ENCODE results near the gene OR5B12.
"Not testable (repeated sequence)": the region's sequence is repeated elsewhere in the genome, so short reads cannot be mapped to it uniquely, and the experiment has no call there.

Gene OR5B12

DNA sequence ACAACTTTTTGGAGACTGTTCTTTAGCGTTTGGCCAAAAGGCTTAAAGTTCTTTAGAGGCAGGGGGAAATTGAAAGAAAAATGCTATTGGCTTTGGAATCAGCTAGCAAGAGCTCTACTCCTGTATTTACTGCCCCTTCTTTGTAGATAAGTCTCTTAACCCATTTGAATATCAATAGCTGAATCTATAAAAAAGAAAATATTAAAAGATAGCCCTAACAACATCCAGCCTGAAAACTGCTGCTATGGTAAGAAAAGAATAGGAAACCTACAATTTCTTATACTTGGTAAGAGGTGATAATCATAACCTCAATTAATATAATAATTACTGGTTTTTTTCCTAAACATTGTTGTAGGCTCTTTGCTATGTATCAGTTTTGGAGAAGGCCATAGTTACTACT is at the start of gene OR5B12:
Gene OR5B12, minus strand, starts transcription at position 101 of the 400 bp plus-strand sequence. CDS start 2,085 bp downstream, outside the sequence.
- DNase-seq (ENCODE audit: insufficient read length, low spot score) = no peak
- no peak for TF ChIP-seq POLR2A (IDR thresholded peaks at IDR 0.05; ENCODE audit: low read depth, low read length)
- no peak for FAIRE-seq

DNA sequence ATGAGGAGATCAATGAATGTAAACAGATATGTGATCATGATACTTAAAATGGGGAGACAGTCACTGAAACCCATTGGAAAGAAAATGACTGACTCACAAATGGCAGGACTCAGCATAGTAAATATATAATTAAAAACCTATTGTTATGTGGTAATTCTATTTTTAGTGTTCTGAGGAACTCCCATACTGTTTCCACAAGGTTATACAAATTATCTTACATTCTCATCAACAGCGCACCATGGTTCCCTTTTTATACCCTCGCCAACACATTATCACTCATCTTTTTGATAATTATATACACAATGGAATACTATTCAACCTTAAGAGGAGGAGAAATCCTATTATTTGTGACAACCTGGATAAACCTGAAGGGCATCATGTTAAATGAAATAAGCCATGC is 48.8 kb upstream of the OR5B12 start:
- no peak for DNase-seq (ENCODE audit: insufficient read length, low spot score)
- no peak for TF ChIP-seq POLR2A (IDR thresholded peaks at IDR 0.05; ENCODE audit: low read depth, low read length)
- no peak for FAIRE-seq

DNA sequence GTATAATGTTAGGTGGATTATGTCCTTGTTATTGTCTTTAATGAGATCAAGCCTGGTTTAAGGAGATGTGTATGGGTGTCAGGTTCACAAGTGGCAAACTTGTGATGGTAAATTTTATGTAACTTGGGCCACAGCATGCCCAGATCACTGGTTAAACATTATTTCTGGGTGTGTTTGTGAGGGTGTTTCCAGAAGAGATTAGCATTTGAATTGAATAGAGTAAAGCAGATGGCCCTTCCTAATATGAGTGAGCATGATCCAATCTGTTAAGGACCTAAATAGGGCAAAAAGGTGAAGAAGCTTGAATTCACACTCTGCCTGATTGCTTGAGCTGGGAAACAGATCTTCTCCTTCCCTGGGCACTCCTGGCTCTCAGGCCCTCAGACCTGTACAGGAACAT is 45.1 kb upstream of the OR5B12 start:
- DNase-seq (ENCODE audit: insufficient read length, low spot score) (no peak), FAIRE-seq (no peak)
- TF ChIP-seq POLR2A (IDR thresholded peaks at IDR 0.05; ENCODE audit: low read depth, low read length) = no peak

DNA sequence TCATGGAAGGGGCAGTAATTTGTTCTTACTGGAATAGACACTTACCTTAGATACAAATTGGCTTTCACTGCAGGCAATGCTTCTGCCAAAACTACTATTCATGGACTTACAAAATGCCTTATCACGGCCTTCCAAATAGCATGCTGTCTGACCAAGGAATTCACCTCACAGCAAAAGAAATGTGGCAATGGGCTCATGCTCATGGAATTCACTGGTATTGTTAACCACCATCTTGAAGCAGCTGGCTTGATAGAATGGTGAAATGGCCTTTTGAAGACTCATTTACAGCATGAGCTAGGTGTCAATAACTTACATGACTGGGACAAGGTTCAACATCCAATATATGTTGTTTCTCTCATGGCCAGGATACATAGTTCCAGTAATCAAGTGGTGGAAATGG is 43.9 kb upstream of the OR5B12 start:
- FAIRE-seq (no peak), DNase-seq (ENCODE audit: insufficient read length, low spot score) (no peak)
- TF ChIP-seq POLR2A (IDR thresholded peaks at IDR 0.05; ENCODE audit: low read depth, low read length) = no peak

DNA sequence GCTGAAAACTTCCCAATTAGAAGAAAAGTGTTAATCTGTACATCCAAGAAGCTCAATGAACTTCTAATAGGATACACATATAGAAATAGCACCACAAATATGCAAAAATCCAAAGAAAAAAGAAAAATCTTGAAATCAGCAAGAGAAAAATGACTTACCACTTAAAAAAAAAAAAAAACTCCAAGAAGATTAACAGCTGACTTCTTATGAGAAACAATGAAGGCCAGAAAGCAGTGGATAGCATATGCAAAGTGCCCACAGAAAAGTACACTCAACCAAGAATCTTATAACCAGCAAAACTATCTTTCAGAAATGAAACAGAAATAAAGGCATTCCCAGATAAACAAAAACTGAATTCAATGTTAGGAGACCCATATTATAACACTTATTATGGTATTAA is 29.9 kb upstream of the OR5B12 start:
- DNase-seq (ENCODE audit: insufficient read length, low spot score) (no peak), FAIRE-seq (no peak)
- no peak for TF ChIP-seq POLR2A (IDR thresholded peaks at IDR 0.05; ENCODE audit: low read depth, low read length)

DNA sequence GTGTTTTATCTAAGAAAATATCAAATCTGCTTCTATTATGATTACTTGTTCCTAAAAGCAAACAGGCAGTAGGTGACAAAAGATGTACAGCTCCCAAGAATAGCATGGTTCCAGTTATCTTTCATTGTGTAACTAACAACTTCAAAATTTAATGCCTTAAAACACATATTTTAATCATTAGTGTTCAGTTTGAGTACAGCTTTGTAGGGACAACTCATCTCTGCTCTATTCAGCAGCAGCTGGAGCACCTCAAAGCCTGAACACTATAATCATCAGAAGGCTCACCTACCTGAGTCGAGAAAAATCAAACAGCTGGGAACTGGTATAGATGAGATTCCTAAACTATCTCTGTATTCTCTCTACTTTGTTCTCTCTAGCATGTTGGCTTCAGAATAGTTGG is 24.3 kb upstream of the OR5B12 start:
- DNase-seq (ENCODE audit: insufficient read length, low spot score) (no peak), FAIRE-seq (no peak)
- no peak for TF ChIP-seq POLR2A (IDR thresholded peaks at IDR 0.05; ENCODE audit: low read depth, low read length)

DNA sequence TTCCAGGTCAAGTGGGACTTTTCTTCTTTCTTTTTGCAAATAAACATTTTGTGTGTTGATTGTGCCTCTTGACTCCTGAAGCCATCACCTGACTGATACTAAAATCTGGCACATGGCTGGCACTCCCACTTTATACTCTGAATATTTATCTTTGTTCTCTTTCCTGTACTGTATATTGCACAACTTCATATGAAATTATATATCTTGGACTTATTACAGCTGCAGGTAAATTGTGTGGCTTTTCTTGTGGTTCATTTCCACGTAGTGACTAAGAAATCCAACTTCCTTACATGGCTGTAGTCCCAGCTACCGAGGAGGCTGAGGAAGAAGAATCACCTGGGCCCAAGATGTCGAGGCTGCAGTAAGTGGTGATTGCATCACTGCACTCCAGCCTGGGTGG is 23.7 kb upstream of the OR5B12 start:
- no peak for TF ChIP-seq POLR2A (IDR thresholded peaks at IDR 0.05; ENCODE audit: low read depth, low read length)
- DNase-seq (ENCODE audit: insufficient read length, low spot score) = no peak

DNA sequence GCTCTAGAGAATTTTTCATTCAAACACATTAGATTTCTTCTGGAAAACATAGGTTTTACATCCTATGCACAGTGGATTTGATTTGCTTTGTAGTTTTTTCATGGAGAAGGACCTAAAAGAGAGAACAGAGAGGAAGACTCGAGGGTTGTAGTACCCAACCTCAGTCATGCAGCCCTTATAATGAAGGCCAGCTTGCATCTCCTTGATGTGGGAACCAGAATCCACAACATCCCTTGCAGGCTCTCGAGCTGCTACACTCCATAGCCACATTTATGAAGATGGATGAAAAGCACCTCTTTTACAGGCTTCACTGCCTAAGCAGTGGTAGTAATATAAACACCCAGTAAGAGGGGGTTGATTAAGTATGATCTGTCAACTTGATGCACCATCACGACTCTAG is 9.5 kb upstream of the OR5B12 start:
- FAIRE-seq (no peak), DNase-seq (ENCODE audit: insufficient read length, low spot score) (no peak)
- TF ChIP-seq POLR2A (IDR thresholded peaks at IDR 0.05; ENCODE audit: low read depth, low read length) = no peak

More for the DNA sequence above, 23.7 kb upstream of the OR5B12 start:
- FAIRE-seq = no peak

DNA sequence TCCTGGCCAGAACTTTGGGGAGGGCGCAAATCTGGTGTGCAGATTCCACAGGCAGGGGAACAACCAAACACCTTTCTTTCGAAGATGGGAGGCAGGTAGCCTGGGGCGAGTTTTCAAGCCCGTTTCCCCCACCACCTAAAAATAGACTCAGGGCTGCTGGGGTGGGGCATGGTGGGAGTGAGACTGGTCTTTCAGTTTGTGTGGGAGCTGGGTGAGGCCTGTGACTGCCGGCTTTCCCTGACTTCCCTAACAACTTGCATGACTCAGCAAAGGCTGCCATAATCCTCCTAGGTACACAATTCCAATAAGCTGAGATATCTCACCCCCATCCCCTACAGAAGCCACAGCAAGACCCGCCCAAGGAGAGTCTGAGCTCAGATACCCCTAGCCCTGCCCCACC is 4.3 kb upstream of the OR5B12 start:
- no peak for DNase-seq (ENCODE audit: insufficient read length, low spot score)
- TF ChIP-seq POLR2A (IDR thresholded peaks at IDR 0.05; ENCODE audit: low read depth, low read length) = no peak
- no peak for FAIRE-seq

DNA sequence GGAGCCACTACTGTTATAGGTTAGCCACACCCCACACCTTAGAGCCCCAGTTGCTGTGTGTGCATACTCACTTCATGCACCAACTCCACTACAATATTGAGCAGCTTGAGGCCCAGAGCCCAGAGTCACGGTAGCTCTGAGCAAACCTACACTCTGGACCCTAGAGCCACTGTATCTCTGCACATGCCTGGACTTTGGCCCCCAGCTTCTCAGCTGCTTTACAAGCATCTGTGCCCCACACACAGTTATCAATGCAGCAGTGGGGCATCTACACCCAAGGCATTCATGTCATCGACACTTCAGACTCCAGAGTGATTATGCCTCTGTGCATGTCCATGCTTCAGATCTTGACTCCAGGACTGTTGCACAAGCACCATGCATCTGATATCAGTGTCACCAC is 2.3 kb upstream of the OR5B12 start:
- no peak for FAIRE-seq
- no peak for TF ChIP-seq POLR2A (IDR thresholded peaks at IDR 0.05; ENCODE audit: low read depth, low read length)
- DNase-seq (ENCODE audit: insufficient read length, low spot score) = no peak

DNA sequence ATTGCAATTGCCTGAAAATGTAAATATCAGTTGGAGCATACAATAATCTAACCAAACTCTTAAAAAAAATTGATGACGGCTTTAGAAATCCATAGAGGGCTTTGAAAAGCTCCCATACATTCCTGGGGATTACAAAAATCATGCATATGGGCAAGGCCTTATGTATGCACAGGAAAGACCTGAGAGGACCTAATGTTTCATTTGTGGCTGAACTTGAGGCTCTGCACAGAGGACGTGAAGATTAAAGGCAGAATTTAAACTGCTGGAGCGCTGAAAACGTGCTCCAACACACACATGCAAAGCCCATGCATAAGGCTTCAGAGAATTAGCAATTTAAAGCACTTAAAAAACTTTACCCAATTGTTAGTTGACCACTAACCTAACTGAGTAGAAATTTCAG is 3.5 kb downstream of the OR5B12 start:
- TF ChIP-seq POLR2A (IDR thresholded peaks at IDR 0.05; ENCODE audit: low read depth, low read length) = no peak
- DNase-seq (ENCODE audit: insufficient read length, low spot score) = no peak
- no peak for FAIRE-seq

DNA sequence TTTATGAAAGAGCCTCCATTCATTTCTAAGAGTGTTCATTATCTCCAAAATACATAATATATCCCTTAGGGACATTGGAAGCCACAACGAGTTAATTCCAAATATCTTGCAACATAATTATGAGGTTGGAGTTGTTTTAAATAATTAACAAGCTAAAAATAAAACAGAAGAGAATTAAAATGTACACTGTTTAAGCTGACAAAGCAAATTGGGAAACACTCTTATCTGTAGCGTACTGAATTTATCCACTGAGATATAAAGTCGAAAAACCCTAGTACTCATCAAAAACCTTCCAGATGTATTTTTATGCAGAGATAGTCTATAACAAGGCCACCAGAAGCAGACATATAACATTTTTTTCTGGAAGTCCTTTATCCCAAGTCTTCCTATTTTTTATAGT is 7.8 kb downstream of the OR5B12 start:
- DNase-seq (ENCODE audit: insufficient read length, low spot score) = no peak
- no peak for FAIRE-seq
- no peak for TF ChIP-seq POLR2A (IDR thresholded peaks at IDR 0.05; ENCODE audit: low read depth, low read length)

DNA sequence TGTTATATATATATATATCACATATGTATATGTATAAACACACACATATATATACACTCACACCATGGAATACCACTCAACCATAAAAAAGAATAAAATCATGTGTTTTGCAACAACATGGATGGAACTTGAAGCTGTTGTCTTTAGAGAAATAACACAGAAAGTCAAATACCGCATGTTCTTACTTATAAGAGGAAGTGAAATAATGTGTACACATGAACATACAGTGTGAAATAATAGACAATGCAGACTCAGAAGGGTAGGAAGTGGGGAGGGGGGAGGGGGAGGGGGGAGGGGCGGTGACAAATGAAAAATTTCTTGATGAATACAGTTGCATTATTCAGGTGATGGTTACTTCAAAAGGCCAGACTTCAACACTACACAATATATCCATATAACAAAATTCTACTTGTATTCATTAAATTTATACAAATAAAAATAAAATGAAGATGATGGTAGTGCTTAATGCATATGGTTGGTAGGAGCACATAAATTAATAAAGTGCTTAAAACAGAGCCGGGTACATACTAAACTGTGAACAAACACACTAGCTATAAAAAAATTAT is 8.3 kb downstream of the OR5B12 start:
- FAIRE-seq (no peak), DNase-seq (ENCODE audit: insufficient read length, low spot score) (no peak)
- no peak for TF ChIP-seq POLR2A (IDR thresholded peaks at IDR 0.05; ENCODE audit: low read depth, low read length)

DNA sequence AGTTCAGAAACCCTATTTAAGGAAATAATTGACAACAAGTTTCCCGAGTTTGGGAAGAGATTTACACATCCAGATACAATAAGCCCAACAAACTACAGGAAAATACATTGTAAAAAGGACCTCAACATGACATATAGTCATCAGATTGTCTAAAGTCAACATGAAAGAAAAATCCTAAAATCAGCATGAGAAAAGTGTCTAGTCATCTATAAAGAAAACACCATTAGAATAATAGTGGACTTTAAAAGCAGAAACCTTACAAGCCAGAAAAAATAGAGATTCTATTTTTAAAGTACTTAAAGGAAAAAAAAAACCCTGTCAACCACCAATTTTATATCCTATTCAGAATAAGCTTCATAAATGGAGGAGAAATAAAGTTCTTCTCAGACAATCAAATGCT is 12.8 kb downstream of the OR5B12 start:
- TF ChIP-seq POLR2A (IDR thresholded peaks at IDR 0.05; ENCODE audit: low read depth, low read length) = no peak
- FAIRE-seq (no peak), DNase-seq (ENCODE audit: insufficient read length, low spot score) (no peak)

DNA sequence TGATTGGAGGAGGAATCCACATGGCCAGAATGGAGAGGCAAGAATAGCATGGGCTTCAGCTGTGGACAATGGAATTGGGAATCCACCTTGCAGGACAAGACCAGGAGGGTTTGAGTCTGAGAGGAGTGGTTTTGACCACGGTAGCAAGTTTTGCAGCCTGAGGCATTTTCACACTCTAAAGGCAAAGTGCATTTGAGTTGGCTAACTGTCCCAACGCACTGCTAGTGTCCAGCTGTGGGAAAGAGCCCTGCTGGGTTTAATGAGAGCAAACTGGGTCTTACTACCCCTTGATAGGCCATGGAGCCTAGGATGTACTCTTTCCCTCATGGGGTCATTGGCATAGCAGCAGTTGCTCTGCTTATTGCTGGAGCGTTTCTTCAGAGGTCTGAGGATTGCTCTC is 14.0 kb downstream of the OR5B12 start, which contains the start of gene OR5B2:
Gene OR5B2, minus strand, starts transcription at position 101 of the 400 bp plus-strand sequence. CDS start 4,860 bp downstream, outside the sequence.
- no peak for TF ChIP-seq POLR2A (IDR thresholded peaks at IDR 0.05; ENCODE audit: low read depth, low read length)
- FAIRE-seq (no peak), DNase-seq (ENCODE audit: insufficient read length, low spot score) (no peak)

DNA sequence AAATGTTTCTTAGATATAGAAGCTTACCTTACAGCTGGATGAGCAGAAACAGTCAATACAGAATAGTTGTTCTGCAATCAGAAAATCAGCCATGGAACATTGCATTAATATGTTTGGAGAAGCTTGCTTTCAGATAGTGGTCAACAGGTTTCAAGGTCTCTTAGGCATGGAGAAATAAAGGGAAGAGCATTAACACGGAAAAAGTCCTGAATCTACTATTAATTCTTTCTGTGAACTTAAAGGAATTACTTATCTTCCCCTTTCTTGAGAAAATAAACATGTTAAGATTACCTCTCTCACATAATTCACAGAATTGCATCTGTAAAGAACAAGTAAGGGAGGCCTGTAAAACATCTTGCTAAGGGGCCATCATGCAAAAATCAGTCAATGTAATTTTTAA is 35.3 kb downstream of the OR5B12 start, which contains the start of gene OR5B3:
Gene OR5B3, minus strand, starts transcription at position 101 of the 400 bp plus-strand sequence. CDS start 3,465 bp downstream, outside the sequence.
- no peak for TF ChIP-seq POLR2A (IDR thresholded peaks at IDR 0.05; ENCODE audit: low read depth, low read length)
- FAIRE-seq = no peak
- DNase-seq (ENCODE audit: insufficient read length, low spot score) = no peak

DNA sequence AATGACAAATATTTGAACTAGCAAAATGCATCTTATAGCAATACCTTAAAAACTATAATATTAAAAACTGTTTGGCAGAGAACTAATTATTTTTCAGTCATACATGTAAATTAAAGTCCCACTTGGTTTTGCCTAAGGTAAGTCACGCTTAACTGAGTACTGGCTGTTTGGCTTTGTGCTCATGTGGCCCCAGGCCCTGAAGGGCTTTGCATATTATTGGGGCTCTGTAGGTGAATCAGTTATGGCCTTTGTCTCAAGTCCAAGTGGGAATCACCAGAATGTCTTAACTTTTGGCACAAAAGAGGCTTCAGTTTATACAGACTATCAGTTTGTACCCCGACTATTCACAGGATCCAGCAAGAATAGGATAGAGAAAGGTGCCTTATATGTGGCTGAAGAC is 42.4 kb downstream of the OR5B12 start:
- not testable (repeated sequence) for FAIRE-seq; DNase-seq (ENCODE audit: insufficient read length, low spot score)

All from H54 (cell line).